ENCODE data around the gene THSD1.
"Not testable (repeated sequence)": the region's sequence is repeated elsewhere in the genome, so short reads cannot be mapped to it uniquely, and the experiment has no call there.

Gene THSD1

DNA sequence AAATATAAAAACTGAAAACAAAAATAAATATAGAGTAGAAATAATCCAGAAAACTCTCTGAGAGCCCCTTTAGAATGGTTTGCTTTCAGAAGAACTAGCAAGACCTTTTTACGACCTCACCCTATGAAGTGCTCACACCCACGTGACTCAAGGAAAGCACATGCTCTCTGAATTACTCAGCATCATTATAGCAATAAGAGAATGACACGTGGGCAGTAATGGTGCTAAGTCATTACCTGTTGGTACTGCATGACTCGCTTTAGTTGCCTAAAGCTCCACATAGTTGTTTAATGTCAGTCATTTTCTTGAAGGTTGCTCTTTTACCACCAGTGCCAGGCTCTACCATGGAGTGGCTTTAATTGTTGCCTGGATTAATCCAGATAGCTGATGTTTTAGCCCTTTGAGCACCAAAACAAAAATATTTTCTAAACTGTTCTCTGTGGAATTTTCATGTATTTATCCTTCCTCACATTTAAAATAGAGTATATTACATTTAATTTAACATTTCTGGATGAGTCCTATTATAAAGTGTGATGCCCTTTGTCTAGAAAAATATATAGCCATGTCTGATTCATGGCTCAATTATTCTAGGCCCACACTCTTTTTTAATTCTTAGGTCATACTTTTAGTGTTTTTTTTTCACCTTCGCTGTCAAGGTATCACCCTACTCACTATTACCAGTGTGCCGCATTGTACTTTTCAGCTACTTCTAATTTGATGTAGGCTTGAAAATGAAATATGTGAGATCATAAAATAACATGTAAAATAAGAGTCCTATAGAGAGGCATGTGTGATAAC lies 56.8 kb downstream of the THSD1 start:
- DNase-seq, result no peak

DNA sequence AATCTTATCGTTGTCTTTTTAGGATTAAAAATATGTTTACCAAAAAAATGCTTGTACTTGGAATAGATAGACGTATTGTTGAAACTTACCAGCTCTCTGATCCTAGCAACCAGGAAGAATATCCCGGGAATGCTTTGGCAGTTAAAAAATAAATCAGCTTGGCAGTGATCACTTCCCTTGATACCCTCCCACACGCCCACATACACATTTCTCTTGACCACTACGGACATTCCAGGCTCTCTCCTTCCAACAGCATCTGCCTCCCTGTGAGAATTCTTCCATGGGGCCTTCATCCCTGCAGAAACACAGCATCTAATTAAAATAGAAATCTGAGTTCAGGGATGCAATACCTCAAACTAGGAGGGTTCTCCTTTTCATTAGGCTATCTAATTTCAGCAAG lies 57.9 kb downstream of the THSD1 start:
- DNase-seq, result no peak

DNA sequence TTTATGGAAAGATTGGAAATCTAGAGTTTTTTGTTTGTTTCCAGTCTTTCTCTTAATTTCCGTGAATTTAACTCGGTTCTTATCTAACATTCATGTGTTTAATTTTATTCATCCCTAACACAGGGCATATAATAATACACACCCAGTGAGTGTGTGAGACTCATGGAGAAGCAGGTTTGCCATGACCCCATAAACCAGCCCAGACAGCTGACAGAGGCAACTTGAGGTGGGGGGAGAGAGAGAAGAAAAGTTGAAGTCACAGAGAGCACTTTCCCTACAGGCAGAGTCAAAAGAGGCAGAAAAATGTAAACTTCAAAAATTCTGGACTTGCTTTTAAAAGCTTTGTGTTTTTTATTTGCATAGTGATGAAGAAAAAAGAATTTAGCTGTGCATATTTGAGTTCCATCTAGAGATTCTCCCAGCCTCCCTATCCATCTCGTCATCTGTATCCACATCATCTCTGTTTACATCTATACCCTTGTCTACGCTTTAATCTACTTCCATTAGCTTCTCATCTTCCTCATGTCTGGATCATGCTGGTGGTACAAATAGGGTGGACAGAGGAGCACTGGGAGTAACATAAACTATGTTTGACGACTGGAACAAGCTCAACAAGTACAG lies 60.2 kb downstream of the THSD1 start:
- no peak for DNase-seq

GRCh38 chr13:52345048-52345447 lies 60.9 kb downstream of the THSD1 start:
- no peak for DNase-seq

- no peak for DNase-seq
Measured at GRCh38 chr13:52344108-52344507, 61.9 kb downstream of the THSD1 start.

GRCh38 chr13:52342203-52342602 lies 63.8 kb downstream of the THSD1 start:
- not testable (repeated sequence) for DNase-seq

GRCh38 chr13:52337828-52338455 lies 68.0 kb downstream of the THSD1 start:
- not testable (repeated sequence) for DNase-seq

- not testable (repeated sequence) for DNase-seq
Measured at GRCh38 chr13:52334107-52334506, 71.9 kb downstream of the THSD1 start.

- not testable (repeated sequence) for DNase-seq
Measured at GRCh38 chr13:52331844-52332243, 74.1 kb downstream of the THSD1 start.

Data from NK-92 treated with Interleukin-12 subunit alpha and Interleukin-12 subunit beta, amount 100 ng/mL, for 24 hours (cell line).